H1 (cell line): ENCODE data around the gene TRAPPC2L. TPM values are rescaled to one million over a fixed set of nuclear protein-coding genes. Genes with fewer than 3 reads are reported as not detected.

Source experiments
- CTCF ChIA-PET: fragments of 300-600 bp; sonication (Branson Sonifier 250); formaldehyde crosslinking; loops from one replicate; lab custom pipeline; 2021; ENCODE audit not compliant: partially characterized antibody; lab: Charles Lee
- POLR2A ChIA-PET: fragments of 300-600 bp; sonication (Branson Sonifier 250); formaldehyde crosslinking; loops from one replicate; lab custom pipeline; 2021; ENCODE audit warnings: inconsistent platforms; ENCODE audit not compliant: partially characterized antibody; lab: Charles Lee
- DNase-seq, 2 experiments: peaks; one replicate each; pipeline versions ENCODE4 v3.0.0 to v3.0.0-alpha.2; 2010 to 2022; ENCODE audit warnings: low spot score in 2 of 2, low read depth in 1 of 2, mixed read lengths in 1 of 2
- FAIRE-seq: peaks from 2 replicates; lab custom pipeline; 2011; peaks lifted over from hg19 to GRCh38; lab: Jason Lieb, UNC
- H2AFZ ChIP-seq: 2 replicates; pipeline ENCODE4 v1.8.1; 2012; ENCODE audit warnings: low read length, inconsistent platforms
- H2AK5ac ChIP-seq: 2 replicates; pipeline ENCODE4 v1.6.1; 2013; ENCODE audit warnings: low read depth, low read length
- H2BK120ac ChIP-seq: replicated peaks from 2 replicates; pipeline ENCODE3; 2013; ENCODE audit warnings: low read depth, low read length, inconsistent platforms
- H2BK12ac ChIP-seq: 2 replicates; pipeline ENCODE4 v1.6.1; 2013; ENCODE audit warnings: low read depth, low read length
- H2BK15ac ChIP-seq: 2 replicates; pipeline ENCODE4 v1.6.1; 2013; ENCODE audit warnings: low read length
- H2BK20ac ChIP-seq: 2 replicates; pipeline ENCODE4 v1.6.1; 2013; ENCODE audit warnings: low read length
- H2BK5ac ChIP-seq: 2 replicates; pipeline ENCODE4 v1.6.1; 2013; ENCODE audit warnings: low read depth, low read length
- H3K14ac ChIP-seq: 2 replicates; pipeline ENCODE4 v1.6.1; 2013; ENCODE audit warnings: inconsistent platforms; ENCODE audit not compliant: insufficient read length
- H3K18ac ChIP-seq: 2 replicates; pipeline ENCODE4 v1.6.1; 2013; ENCODE audit warnings: low read length; ENCODE audit errors: extremely low read depth
- H3K23ac ChIP-seq: 2 replicates; pipeline ENCODE4 v1.6.1; 2013; ENCODE audit warnings: inconsistent platforms; ENCODE audit not compliant: insufficient read length
- H3K23me2 ChIP-seq: 2 replicates; pipeline ENCODE4 v1.6.1; 2013; ENCODE audit warnings: low read depth, low read length
- H3K27ac ChIP-seq: 2 replicates; pipeline ENCODE4 v1.6.1; 2011; ENCODE audit warnings: low read depth, low read length, inconsistent platforms
- H3K27me3 ChIP-seq, 4 experiments: replicated peaks in 1 of 4; 1 replicate in 1 of 4; 2 replicates in 3 of 4; pipeline versions ENCODE4 v1.6.1 to v1.8.1; 2011 to 2013; ENCODE audit warnings: low read length in 3 of 4, mild to moderate bottlenecking in 3 of 4, inconsistent platforms in 2 of 4, mixed read lengths in 2 of 4, moderate library complexity in 1 of 4; ENCODE audit not compliant: control insufficient read depth in 3 of 4, insufficient read depth in 3 of 4; ENCODE audit errors: extremely low read depth in 1 of 4
- H3K36me3 ChIP-seq, 4 experiments: 2 replicates each; pipeline versions ENCODE4 v1.6.1 to v1.8.1; 2011 to 2013; ENCODE audit warnings: mild to moderate bottlenecking in 4 of 4, low read length in 3 of 4, moderate library complexity in 2 of 4, control low read depth in 1 of 4, inconsistent platforms in 1 of 4; ENCODE audit not compliant: insufficient read depth in 4 of 4, control insufficient read depth in 2 of 4
- H3K4ac ChIP-seq: replicated peaks from 2 replicates; pipeline ENCODE3; 2013; ENCODE audit warnings: low read length, low read depth, mixed read lengths, inconsistent platforms; ENCODE audit not compliant: insufficient read length
- H3K4me1 ChIP-seq, 4 experiments: replicated peaks in 1 of 4; 1 replicate in 1 of 4; 2 replicates in 3 of 4; pipeline versions ENCODE4 v1.6.1 to v1.8.1; 2011 to 2013; ENCODE audit warnings: low read length in 3 of 4, inconsistent platforms in 2 of 4, mixed read lengths in 1 of 4; ENCODE audit not compliant: insufficient read depth in 4 of 4, control insufficient read depth in 3 of 4
- H3K4me2 ChIP-seq, 2 experiments: 2 replicates each; pipeline versions ENCODE4 v1.6.1 to v1.8.1; 2011 to 2013; ENCODE audit warnings: low read depth in 2 of 2, low read length in 2 of 2, control low read depth in 1 of 2, inconsistent platforms in 1 of 2, mild to moderate bottlenecking in 1 of 2; ENCODE audit not compliant: insufficient read depth in 1 of 2
- H3K4me3 ChIP-seq, 4 experiments: fragments of 200-600, 300-600 bp in 1 of 4; sonication (generic), shearing (Covaris generic), sonication (Bioruptor Twin) in 1 of 4; 2 replicates each; pipeline versions ENCODE4 v1.5.1 to v1.8.1; 2011 to 2016; ENCODE audit warnings: low read length in 4 of 4, low read depth in 3 of 4, control low read depth in 2 of 4, inconsistent platforms in 2 of 4, mild to moderate bottlenecking in 2 of 4, mixed read lengths in 1 of 4, moderate library complexity in 1 of 4; ENCODE audit not compliant: insufficient read depth in 2 of 4; ENCODE audit errors: extremely low read depth in 1 of 4
- H3K56ac ChIP-seq: replicated peaks from 2 replicates; pipeline ENCODE3; 2013; ENCODE audit warnings: low read depth, mild to moderate bottlenecking, mixed read lengths, low read length, inconsistent platforms; ENCODE audit not compliant: insufficient read length
- H3K79me1 ChIP-seq: 2 replicates; pipeline ENCODE4 v1.6.1; 2013; ENCODE audit warnings: low read depth, low read length, control low read depth
- H3K79me2 ChIP-seq, 2 experiments: 2 replicates each; pipeline versions ENCODE4 v1.6.1 to v1.8.1; 2012 to 2013; ENCODE audit warnings: low read length in 2 of 2, mild to moderate bottlenecking in 2 of 2, inconsistent platforms in 1 of 2; ENCODE audit not compliant: insufficient read depth in 2 of 2, control insufficient read depth in 1 of 2
- H3K9ac ChIP-seq, 4 experiments: replicated peaks in 1 of 4; 1 replicate in 1 of 4; 2 replicates in 3 of 4; pipeline versions ENCODE4 v1.6.1 to v1.8.1; 2011 to 2013; ENCODE audit warnings: low read depth in 3 of 4, low read length in 3 of 4, control low read depth in 2 of 4, mild to moderate bottlenecking in 2 of 4, moderate library complexity in 2 of 4, inconsistent platforms in 1 of 4; ENCODE audit errors: extremely low read depth in 1 of 4
- H3K9me3 ChIP-seq, 2 experiments: 2 replicates each; pipeline versions ENCODE4 v1.6.1 to v1.8.1; 2012 to 2013; ENCODE audit warnings: mild to moderate bottlenecking in 2 of 2, moderate library complexity in 2 of 2, control low read depth in 1 of 2, inconsistent platforms in 1 of 2, low read depth in 1 of 2, low read length in 1 of 2, mixed read lengths in 1 of 2; ENCODE audit not compliant: insufficient read depth in 2 of 2
- H4K20me1 ChIP-seq, 2 experiments: replicated peaks in 1 of 2; 2 replicates each; pipeline versions ENCODE3 to v1.8.1; 2011 to 2013; ENCODE audit warnings: inconsistent platforms in 2 of 2, low read length in 2 of 2, mild to moderate bottlenecking in 1 of 2; ENCODE audit not compliant: insufficient read depth in 2 of 2, control insufficient read depth in 1 of 2
- H4K5ac ChIP-seq: 2 replicates; pipeline ENCODE4 v1.6.1; 2013; ENCODE audit warnings: low read length, low read depth, mixed read lengths, inconsistent platforms; ENCODE audit not compliant: insufficient read length
- H4K8ac ChIP-seq: 2 replicates; pipeline ENCODE4 v1.8.0; 2013; ENCODE audit warnings: mild to moderate bottlenecking, moderate library complexity, low read length, inconsistent platforms; ENCODE audit not compliant: insufficient read depth; ENCODE audit errors: extremely low read depth
- H4K91ac ChIP-seq: replicated peaks from 2 replicates; pipeline ENCODE3; 2013; ENCODE audit warnings: low read length, mixed read lengths, inconsistent platforms; ENCODE audit not compliant: insufficient read length
- POLR2A ChIP-seq, 2 experiments: IDR thresholded peaks; 1 replicate in 1 of 2; 2 replicates in 1 of 2; pipeline ENCODE4 v1.6.1; 2011; ENCODE audit warnings: low read depth in 2 of 2, low read length in 2 of 2, mild to moderate bottlenecking in 2 of 2; ENCODE audit errors: control extremely low read depth in 1 of 2
- WGBS, 2 experiments: shearing (Covaris generic) in 1 of 2; methylation state at CpG; one replicate each; pipeline versions ENCODE4 v1.1.6 to v1.1.7; 2013 to 2015; ENCODE audit warnings: low lambda C conversion rate in 2 of 2, mixed read lengths in 2 of 2, inconsistent platforms in 1 of 2, low coverage in 1 of 2, missing lambda C conversion rate in 1 of 2; ENCODE audit not compliant: insufficient replicate concordance in 2 of 2, insufficient coverage in 1 of 2, insufficient read length in 1 of 2; ENCODE audit errors: extremely low coverage in 1 of 2, missing lambda C conversion rate in 1 of 2; 5-methylcytosine and 5-hydroxymethylcytosine counted together
- polyA plus RNA-seq, 7 experiments: library from polyadenylated mRNA; depleted of rRNA in 3 of 7; stranded (reverse) in 5 of 7; unstranded in 2 of 7; fragments of >200 nt in 5 of 7; fragments of 200-250 nt in 2 of 7; gene quantifications; 1 replicate in 5 of 7; 2 replicates in 1 of 7; 4 replicates in 1 of 7; pipeline versions ENCODE4 v1.2.1 to v1.2.3, GENCODE V29; 2011 to 2013; ENCODE audit warnings: missing spikeins in 2 of 7, mixed read lengths in 2 of 7
- total RNA-seq: library from RNA; stranded (reverse); fragmentation: NEBNext Ultra II Directional; extraction: Animal tissue kit (Norgen Biotek cat#: 25700); gene quantifications from 2 replicates; pipeline ENCODE4 v1.2.1, GENCODE V29; 2021

The TRAPPC2L gene
- total and polyA plus RNA-seq, 2 of the 8 experiments (the other 6 are each of a cell fraction or from before 2014, with no cell fraction given), result 98.7 to 133 TPM

GRCh38 chr16:88826070-88826840, 30.7 kb upstream of the TRAPPC2L start:
- Histone ChIP-seq H2BK120ac (no peak overlapping the region), H3K4me3 (no peak overlapping the region), H3K27ac (no peak overlapping the region), H3K4me1 (no peaks in the 10 kb centered on the region), H4K5ac (no peak overlapping the region), H4K20me1 (peaks cover 2 to 6% of the 10 kb centered on the region in 2 experiments), H3K36me3 (no peaks in the 10 kb centered on the region), H2BK12ac (no peak overlapping the region), H3K14ac (no peak overlapping the region), H3K18ac (no peak overlapping the region), H3K27me3 (no peaks in the 10 kb centered on the region), H2BK5ac (no peak overlapping the region), H3K79me2 (no peaks in the 10 kb centered on the region), H2AK5ac (no peak overlapping the region), H3K23me2 (no peaks in the 10 kb centered on the region), H2BK15ac (no peak overlapping the region), H3K9me3 (no peaks in the 10 kb centered on the region), H3K56ac (no peak overlapping the region), H3K79me1 (0 out of 2 replicates have a peak, but pooled peaks cover 3% of the 10 kb centered on the region), H2AFZ (no peak overlapping the region), H4K91ac (no peak overlapping the region), H2BK20ac (no peak overlapping the region), H4K8ac (no peak overlapping the region; the same call in 1 of the 2 replicates), H3K23ac (no peak overlapping the region), H3K4me2 (no peak overlapping the region), H3K4ac (no peak overlapping the region), H3K9ac (no peak overlapping the region)
- WGBS, 2 experiments, result 96% methylated on average over 15 of the region's 26 CpGs; no CpG with 5 or more reads in 1 of the 2 experiments
- ChIA-PET CTCF (interaction anchor here (0.6 to 1.1 kb wide), 4 partner anchors 11 to 218 kb away, joined by 3 to 4 read pairs (median 4); no protein-coding TSS in a partner anchor), POLR2A (interaction anchor here (0.9 to 1.6 kb wide), 2 partner anchors 8 to 20 kb away, joined by 3 to 4 read pairs; no protein-coding TSS in a partner anchor)
- DNase-seq (no peak), FAIRE-seq (no peak)
- no peak for TF ChIP-seq POLR2A (IDR thresholded peaks at IDR 0.05; ENCODE audit: control extremely low read depth in 1 of 2, low read depth in 2 of 2, low read length in 2 of 2)
